Spleen (tissue), 7 donors: ENCODE measurements around the gene ARHGAP10.

Experiments
- POLR2A ChIP-seq, 3 donors: fragments of 450-650 bp; IDR thresholded peaks; one replicate each; pipeline ENCODE4 v1.5.1; 2017; ENCODE audit warnings: antibody characterized with exemption in 3 of 3, mild to moderate bottlenecking in 1 of 3
- TF ChIP-seq, protein P1 (sequence below), 11 experiments: fragments of 200-600 bp in 7 of 11; fragments of 450-650 bp in 4 of 11; sonication (generic) in 4 of 11; IDR thresholded peaks in 8 of 11; conservative IDR thresholded peaks in 3 of 11; 1 replicate in 7 of 11; 2 replicates in 4 of 11; pipeline versions ENCODE4 v1.4.0 to v1.8.0; 2016 to 2021; ENCODE audit warnings: antibody characterized with exemption in 11 of 11, inconsistent platforms in 4 of 11, mild to moderate bottlenecking in 1 of 11
- donor health status: DM: no; HTN: no; CAD: no; lungs with moderate emphysema.
- donor health status: DM: no; HTN: no; CAD: no.
- donor health status: DM: no; HTN: no; CAD: no.

DNA sequence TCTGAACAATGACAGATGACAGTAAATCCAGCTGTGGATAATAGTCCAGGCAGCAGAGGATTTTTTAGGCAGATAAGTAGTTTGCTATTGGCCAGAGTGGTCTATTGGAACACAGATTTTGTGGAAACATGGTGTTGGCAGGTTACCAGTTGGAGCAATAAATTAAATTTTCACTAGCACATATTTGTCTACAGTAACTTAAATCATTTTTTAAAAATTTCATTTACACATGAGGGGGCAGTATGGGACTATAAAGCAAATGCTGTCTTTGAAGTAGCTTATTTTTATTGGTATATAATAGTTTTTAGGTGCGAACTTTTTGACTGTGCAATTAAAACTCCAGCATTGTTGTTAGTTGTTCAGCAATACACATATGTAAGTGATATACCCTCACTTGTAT is 289.8 kb downstream of the ARHGAP10 start:
- TF ChIP-seq, protein P1, sequence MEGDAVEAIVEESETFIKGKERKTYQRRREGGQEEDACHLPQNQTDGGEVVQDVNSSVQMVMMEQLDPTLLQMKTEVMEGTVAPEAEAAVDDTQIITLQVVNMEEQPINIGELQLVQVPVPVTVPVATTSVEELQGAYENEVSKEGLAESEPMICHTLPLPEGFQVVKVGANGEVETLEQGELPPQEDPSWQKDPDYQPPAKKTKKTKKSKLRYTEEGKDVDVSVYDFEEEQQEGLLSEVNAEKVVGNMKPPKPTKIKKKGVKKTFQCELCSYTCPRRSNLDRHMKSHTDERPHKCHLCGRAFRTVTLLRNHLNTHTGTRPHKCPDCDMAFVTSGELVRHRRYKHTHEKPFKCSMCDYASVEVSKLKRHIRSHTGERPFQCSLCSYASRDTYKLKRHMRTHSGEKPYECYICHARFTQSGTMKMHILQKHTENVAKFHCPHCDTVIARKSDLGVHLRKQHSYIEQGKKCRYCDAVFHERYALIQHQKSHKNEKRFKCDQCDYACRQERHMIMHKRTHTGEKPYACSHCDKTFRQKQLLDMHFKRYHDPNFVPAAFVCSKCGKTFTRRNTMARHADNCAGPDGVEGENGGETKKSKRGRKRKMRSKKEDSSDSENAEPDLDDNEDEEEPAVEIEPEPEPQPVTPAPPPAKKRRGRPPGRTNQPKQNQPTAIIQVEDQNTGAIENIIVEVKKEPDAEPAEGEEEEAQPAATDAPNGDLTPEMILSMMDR (IDR thresholded peaks at IDR 0.05 in 8 of 11, conservative IDR thresholded peaks at IDR 0.05 in 3 of 11), result no peak
- TF ChIP-seq POLR2A (IDR thresholded peaks at IDR 0.05), result no peak
